ENCODE measurements around the gene BFSP2.

BFSP2 gene

DNA sequence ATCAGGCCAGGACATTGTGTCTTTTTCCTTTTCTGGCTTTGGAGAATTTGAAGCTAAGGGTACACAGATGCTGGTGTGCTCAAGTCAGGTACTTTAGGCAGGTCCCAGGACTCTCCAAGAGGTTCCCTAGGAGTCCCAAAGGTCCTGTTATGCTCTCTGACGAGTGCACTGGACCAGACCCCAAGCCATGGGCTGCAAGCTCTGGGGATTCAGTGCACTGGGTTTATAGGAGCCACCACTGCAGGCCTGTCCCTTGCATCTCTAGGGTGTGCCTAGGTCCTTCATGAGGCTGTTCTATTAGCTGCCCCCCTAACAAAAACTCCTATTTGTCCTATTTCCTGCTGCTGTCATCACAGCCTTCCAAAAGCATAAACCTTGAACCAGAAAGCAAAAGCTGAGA, 31.9 kb upstream of the BFSP2 start:
- Histone ChIP-seq H3K27me3 (ENCODE audit: insufficient read depth, low read length) (no peaks in the 10 kb centered on the region), H2AFZ (ENCODE audit: low read length) (no peak overlapping the region), H3K9me2 (ENCODE audit: low read depth, low read length) (no peaks in the 10 kb centered on the region), H3K9ac (ENCODE audit: low read length) (no peak overlapping the region), H3K4me3 (ENCODE audit: low read depth, low read length, poor library complexity, severe bottlenecking) (no peak overlapping the region), H3K9me3 (ENCODE audit: low read length) (no peaks in the 10 kb centered on the region), H3K27ac (ENCODE audit: low read depth, low read length, poor library complexity, severe bottlenecking) (no peak overlapping the region), H3K79me2 (ENCODE audit: insufficient read depth, low read length) (no peaks in the 10 kb centered on the region), H4K20me1 (ENCODE audit: insufficient read depth, low read length) (no peaks in the 10 kb centered on the region), H3K4me2 (ENCODE audit: low read length) (no peak overlapping the region), H3K4me1 (ENCODE audit: insufficient read depth, low read length, severe bottlenecking) (no peaks in the 10 kb centered on the region), H3K36me3 (ENCODE audit: insufficient read depth, low read length) (no peaks in the 10 kb centered on the region), H3F3A (ENCODE audit: insufficient read depth, low read length) (no peaks in the 10 kb centered on the region)
- TF ChIP-seq, protein P1, sequence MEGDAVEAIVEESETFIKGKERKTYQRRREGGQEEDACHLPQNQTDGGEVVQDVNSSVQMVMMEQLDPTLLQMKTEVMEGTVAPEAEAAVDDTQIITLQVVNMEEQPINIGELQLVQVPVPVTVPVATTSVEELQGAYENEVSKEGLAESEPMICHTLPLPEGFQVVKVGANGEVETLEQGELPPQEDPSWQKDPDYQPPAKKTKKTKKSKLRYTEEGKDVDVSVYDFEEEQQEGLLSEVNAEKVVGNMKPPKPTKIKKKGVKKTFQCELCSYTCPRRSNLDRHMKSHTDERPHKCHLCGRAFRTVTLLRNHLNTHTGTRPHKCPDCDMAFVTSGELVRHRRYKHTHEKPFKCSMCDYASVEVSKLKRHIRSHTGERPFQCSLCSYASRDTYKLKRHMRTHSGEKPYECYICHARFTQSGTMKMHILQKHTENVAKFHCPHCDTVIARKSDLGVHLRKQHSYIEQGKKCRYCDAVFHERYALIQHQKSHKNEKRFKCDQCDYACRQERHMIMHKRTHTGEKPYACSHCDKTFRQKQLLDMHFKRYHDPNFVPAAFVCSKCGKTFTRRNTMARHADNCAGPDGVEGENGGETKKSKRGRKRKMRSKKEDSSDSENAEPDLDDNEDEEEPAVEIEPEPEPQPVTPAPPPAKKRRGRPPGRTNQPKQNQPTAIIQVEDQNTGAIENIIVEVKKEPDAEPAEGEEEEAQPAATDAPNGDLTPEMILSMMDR (IDR thresholded peaks at IDR 0.05; ENCODE audit: low read length), result no peak
- no peak for TF ChIP-seq EZH2 (IDR thresholded peaks at IDR 0.05; ENCODE audit: borderline replicate concordance, low read length)

GRCh38 chr3:133368371-133369067, 31.3 kb upstream of the BFSP2 start:
- TF ChIP-seq EZH2 (IDR thresholded peaks at IDR 0.05; ENCODE audit: borderline replicate concordance, low read length), result no peak
- TF ChIP-seq, protein P1 (IDR thresholded peaks at IDR 0.05; ENCODE audit: low read length), result no peak
- H3K4me3 ChIP-seq (ENCODE audit: low read depth, low read length, poor library complexity, severe bottlenecking), result no peak overlapping the region
- H4K20me1 ChIP-seq (ENCODE audit: insufficient read depth, low read length), result no peaks in the 10 kb centered on the region
- H2AFZ ChIP-seq (ENCODE audit: low read length), result no peak overlapping the region
- H3K27ac ChIP-seq (ENCODE audit: low read depth, low read length, poor library complexity, severe bottlenecking), result no peak overlapping the region
- H3K9me3 ChIP-seq (ENCODE audit: low read length), result no peaks in the 10 kb centered on the region
- H3F3A ChIP-seq (ENCODE audit: insufficient read depth, low read length), result no peaks in the 10 kb centered on the region
- no peaks in the 10 kb centered on the region for H3K27me3 ChIP-seq (ENCODE audit: insufficient read depth, low read length)
- no peak overlapping the region for H3K4me2 ChIP-seq (ENCODE audit: low read length)
- no peaks in the 10 kb centered on the region for H3K9me2 ChIP-seq (ENCODE audit: low read depth, low read length)
- H3K9ac ChIP-seq (ENCODE audit: low read length), result no peak overlapping the region
- no peaks in the 10 kb centered on the region for H3K36me3 ChIP-seq (ENCODE audit: insufficient read depth, low read length)
- no peaks in the 10 kb centered on the region for H3K79me2 ChIP-seq (ENCODE audit: insufficient read depth, low read length)
- no peaks in the 10 kb centered on the region for H3K4me1 ChIP-seq (ENCODE audit: insufficient read depth, low read length, severe bottlenecking)

GRCh38 chr3:133369068-133369440, 30.8 kb upstream of the BFSP2 start:
- no peak overlapping the region for H3K4me3 ChIP-seq (ENCODE audit: low read depth, low read length, poor library complexity, severe bottlenecking)
- no peaks in the 10 kb centered on the region for H3K9me3 ChIP-seq (ENCODE audit: low read length)
- H3K27ac ChIP-seq (ENCODE audit: low read depth, low read length, poor library complexity, severe bottlenecking), result no peak overlapping the region

More at GRCh38 chr3:133369068-133369440, 30.8 kb upstream of the BFSP2 start:
- TF ChIP-seq, protein P1 (IDR thresholded peaks at IDR 0.05; ENCODE audit: low read length), result no peak
- no peak for TF ChIP-seq EZH2 (IDR thresholded peaks at IDR 0.05; ENCODE audit: borderline replicate concordance, low read length)
- H3K79me2 ChIP-seq (ENCODE audit: insufficient read depth, low read length), result no peaks in the 10 kb centered on the region
- H3K4me1 ChIP-seq (ENCODE audit: insufficient read depth, low read length, severe bottlenecking), result no peaks in the 10 kb centered on the region
- H3K27me3 ChIP-seq (ENCODE audit: insufficient read depth, low read length), result no peaks in the 10 kb centered on the region
- H3K4me2 ChIP-seq (ENCODE audit: low read length), result no peak overlapping the region
- no peaks in the 10 kb centered on the region for H4K20me1 ChIP-seq (ENCODE audit: insufficient read depth, low read length)
- H3K36me3 ChIP-seq (ENCODE audit: insufficient read depth, low read length), result no peaks in the 10 kb centered on the region
- no peaks in the 10 kb centered on the region for H3K9me2 ChIP-seq (ENCODE audit: low read depth, low read length)
- H2AFZ ChIP-seq (ENCODE audit: low read length), result no peak overlapping the region
- H3K9ac ChIP-seq (ENCODE audit: low read length), result no peak overlapping the region
- H3F3A ChIP-seq (ENCODE audit: insufficient read depth, low read length), result no peaks in the 10 kb centered on the region
